GM13977 (cell line): ENCODE results near the gene INSYN1.

Source experiments
- DNase-seq: peaks from one replicate; pipeline ENCODE4 v3.0.0; 2012; ENCODE audit warnings: low spot score
- CTCF ChIP-seq: IDR thresholded peaks from 2 replicates; pipeline ENCODE4 v1.5.1; 2012; ENCODE audit warnings: mild to moderate bottlenecking, control low read depth; ENCODE audit not compliant: insufficient read depth; ENCODE audit errors: extremely low read depth, missing control alignments
- in situ Hi-C: fragments of 300-500 bp; cut with MboI; formaldehyde crosslinking; loops from one replicate; pipeline ENCODE4 v1.12.0; 2022; ENCODE audit warnings: low sequenced_read_pairs, low pct_unique_long_range_greater_than_20kb, mixed read lengths, inconsistent platforms; ENCODE audit not compliant: unreplicated experiment

INSYN1 gene

GRCh38 chr15:73771385-73772045, 18.4 kb upstream of the INSYN1 start:
- TF ChIP-seq CTCF: no peak
- no peak for DNase-seq
- in situ Hi-C loops: no loop called here

- in situ Hi-C loops: no loop called here
- no peak for DNase-seq
- no peak for TF ChIP-seq CTCF
Observed at GRCh38 chr15:73770050-73770449, 16.9 kb upstream of the INSYN1 start.

GRCh38 chr15:73767806-73768501, 14.8 kb upstream of the INSYN1 start:
- in situ Hi-C loops: no loop called here
- no peak for DNase-seq
- no peak for TF ChIP-seq CTCF

GRCh38 chr15:73766598-73766997, 13.4 kb upstream of the INSYN1 start:
- no peak for DNase-seq
- no peak for TF ChIP-seq CTCF
- in situ Hi-C loops: no loop called here

- DNase-seq: no peak
- TF ChIP-seq CTCF: no peak
- in situ Hi-C loops: no loop called here
Observed at GRCh38 chr15:73765778-73766177, 12.6 kb upstream of the INSYN1 start.

GRCh38 chr15:73763931-73764330, 10.8 kb upstream of the INSYN1 start:
- no peak for TF ChIP-seq CTCF
- no peak for DNase-seq
- in situ Hi-C loops: no loop called here
